ENCODE data around the gene DAB2IP.

DAB2IP gene

DNA sequence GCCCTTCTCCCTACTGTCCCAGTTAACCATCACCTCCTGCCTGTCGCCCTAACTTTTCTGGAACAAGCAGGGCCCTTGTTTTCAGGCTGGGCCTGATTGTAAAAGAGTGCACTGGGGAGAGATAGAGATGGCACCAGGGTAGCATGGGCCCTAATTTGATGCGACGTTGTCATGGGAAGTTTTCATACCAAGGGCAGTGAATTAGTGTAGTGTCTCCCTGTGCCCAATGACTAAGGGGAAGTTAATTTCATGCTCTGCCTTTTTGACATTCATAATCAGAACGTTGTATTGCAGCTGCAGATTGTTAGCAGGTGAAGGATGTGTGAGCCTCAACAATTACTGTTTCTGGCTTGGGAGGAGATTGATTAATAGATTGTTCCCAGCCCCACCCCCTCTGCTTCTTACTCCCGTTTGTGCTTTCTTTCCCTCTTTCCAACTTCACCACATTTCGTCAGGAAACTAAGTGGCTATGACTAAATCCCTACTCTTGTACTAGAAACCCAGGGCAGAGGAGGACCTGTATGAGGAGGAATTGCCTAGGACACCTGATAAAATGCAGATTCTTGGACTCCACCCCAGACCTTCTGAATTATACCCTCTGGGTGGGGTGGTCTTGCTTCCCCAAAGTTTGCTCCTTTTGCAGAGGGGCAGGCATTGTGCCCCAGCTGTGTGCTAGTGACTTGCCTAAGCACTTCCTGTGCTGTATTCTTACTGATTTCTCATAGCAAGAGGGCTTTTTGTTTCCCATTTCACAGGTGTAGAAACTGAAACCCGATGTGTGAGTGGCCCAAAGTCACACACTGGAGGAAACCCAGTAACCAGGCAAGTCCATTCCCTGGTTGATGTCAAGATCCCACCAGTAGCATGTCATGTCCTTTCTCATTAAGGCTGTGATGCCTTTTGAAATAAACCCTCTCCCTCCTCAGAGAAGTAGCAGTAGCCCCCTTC, 56.3 kb downstream of the DAB2IP start:
- no peak for DNase-seq

DNA sequence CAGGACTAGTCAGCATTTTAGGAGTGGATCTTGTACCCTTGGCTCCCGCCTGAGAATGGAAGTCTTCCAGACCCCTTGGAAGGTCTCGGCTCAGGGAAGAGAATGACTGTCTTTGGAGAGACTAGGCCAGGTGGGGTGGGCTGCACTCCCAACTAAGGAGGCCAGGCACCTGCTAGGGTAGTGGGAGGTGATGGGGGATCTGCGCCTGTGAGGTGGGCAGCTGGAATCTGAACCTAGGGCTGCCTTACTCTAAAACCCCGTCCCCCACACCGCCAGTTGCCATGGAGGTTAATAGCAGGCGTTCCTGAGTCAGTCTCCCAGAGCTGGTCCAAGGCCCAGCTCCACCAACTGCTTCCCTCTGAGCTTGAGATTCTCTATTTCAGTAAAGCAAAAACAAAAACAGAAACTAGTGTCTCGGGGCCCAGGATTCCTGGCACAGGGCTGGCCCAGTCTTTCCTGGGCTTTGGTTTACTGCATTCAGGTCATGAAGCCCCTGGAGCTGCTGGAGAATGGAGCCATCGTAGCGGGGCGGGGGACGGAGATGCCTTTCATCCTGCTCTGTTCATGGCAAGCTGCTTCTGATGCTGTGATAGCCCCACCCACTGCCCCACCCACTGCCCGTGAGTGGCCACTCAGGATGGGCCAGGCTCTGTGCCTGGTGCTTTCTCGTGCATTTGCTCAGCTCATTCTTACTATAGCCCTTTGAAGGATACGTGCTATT, 57.5 kb downstream of the DAB2IP start:
- DNase-seq, result no peak

DNA sequence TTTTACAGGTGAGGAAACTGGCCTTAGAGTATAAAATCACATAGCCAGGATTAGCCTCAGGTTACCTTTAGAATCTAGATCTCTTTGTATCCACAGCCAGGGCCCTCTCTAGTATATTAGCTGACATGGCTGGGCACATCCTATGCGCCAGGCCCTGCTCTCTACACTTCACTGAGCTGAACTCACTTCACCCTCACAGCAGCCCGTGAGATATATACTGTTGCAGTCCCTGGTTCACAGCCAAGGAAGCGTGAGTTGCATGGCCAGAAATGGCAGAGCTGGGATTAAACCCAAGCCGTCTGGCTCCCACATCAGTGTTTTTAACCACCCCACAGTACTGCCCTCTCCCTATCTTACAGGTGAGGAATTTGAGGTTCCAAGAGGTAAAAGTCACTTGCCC, 58.4 kb downstream of the DAB2IP start:
- no peak for DNase-seq

DNA sequence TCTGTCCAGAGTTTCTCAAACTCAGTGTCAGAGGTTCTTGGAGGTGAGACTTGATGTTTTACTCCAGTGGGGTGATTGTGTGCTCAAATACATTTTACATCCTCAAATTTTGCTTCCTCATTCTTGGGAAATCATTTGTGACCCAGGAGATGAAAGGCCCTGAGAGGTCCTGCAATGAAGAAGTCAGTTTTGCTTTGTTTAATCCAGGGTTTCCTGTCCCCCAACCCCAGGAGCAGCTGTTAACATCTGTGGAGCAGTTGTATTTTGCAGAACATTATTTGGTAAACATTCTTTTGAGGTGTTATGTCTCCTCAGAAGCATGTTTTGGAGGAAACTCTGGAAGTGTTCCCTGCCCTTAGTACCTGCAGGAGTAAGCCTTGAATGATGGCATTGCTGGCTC, 59.8 kb downstream of the DAB2IP start:
- DNase-seq, result no peak

DNA sequence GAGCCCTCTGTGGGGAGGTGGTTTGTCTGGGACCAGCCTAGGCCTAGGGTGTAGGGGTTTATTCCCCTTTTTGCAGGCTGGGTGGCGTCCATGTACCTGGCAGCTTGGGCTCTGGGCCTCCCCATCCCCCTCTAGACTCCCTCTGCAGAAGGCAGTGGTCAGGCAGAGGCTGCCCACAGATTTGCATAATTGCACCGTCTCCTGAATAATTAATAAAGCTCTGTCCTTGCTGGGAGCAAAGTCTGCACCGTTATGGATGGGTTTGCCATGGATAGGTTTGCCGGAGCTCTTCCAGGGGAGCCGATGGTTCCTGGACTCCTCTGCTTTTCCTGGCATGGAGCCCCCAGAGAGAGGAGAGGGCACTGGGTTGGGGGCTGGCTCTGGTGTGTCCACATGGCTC, 60.4 kb downstream of the DAB2IP start:
- no peak for DNase-seq

DNA sequence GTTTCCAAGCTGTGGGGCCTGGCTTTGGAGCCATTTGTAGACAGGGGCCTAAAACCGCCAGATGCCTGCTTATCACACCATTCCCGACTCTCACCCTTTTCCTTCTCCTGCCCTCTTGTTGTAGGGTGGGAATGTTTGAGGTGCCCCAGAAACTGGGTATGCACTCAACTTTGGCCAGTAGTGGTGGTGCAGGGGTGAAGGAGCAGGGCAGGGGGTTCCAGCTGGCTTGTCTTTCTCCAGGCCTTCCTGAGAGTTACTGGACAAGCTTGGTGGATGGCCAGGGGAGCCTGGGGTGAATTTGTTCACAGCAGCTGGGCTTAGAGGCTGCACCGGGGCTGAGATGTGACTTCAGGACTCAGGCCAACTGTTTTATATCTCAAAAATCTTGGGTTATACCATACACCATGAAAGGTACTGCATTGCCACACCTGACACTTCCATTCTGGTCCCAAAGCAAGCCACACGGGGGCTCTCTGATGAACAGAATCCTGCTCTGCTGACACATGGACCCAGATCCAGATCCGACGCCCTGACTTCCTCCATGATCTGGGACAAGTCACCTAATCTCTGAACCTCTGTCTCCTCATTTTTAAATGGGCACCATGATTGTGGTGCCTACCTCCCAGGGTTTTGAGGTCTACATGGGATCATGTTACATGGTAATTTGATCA, 62.1 kb downstream of the DAB2IP start:
- DNase-seq, result no peak

DNA sequence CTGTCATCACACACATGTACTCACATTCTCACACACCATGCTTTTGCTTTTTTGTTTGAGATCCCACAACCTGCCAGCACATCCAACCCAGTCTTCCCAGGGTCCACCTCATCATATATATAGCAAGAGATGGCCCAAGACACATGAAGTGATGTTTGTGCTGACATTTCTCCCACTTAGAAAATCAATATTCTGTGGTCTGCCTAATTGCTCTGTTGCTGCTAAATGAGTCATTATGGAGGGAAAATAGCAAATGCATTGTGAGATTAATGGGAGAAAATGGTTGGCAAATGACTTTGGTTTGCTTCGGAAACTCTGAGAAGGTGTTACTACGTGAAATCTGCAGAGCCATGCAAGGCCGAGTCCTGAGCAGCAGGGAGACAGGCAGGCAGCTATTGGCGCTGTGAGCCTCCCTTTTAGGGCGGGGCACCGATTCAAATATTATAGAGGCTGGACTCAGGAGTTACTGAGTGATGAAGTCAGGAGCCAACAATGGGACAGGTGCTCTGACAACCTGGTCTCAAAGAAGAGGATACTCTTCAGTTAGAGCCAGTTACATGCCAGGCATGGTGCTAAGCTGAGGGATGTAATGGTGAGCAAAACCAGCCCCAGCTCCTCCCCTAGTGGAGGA, 62.8 kb downstream of the DAB2IP start:
- DNase-seq, result no peak

DNA sequence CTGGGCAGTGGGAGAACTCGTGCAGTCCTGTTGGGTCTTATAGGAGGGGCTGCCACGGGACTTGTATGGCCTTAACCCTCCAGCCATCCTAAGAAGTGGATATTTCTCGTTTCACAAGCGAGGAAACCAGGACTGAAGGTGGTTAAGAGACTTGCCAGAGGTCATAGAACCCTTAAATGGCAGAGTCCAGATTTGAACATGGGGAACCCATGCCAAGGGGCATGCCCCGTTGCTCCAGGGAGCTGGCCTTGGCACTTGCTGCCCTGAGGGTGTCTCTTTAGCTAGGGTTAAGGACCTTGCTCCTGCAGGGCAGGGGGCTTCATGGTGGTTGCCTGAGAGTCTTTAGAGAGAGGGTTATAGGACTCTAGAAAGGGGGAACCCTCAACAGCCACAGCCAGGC, 63.4 kb downstream of the DAB2IP start:
- DNase-seq, result no peak

DNA sequence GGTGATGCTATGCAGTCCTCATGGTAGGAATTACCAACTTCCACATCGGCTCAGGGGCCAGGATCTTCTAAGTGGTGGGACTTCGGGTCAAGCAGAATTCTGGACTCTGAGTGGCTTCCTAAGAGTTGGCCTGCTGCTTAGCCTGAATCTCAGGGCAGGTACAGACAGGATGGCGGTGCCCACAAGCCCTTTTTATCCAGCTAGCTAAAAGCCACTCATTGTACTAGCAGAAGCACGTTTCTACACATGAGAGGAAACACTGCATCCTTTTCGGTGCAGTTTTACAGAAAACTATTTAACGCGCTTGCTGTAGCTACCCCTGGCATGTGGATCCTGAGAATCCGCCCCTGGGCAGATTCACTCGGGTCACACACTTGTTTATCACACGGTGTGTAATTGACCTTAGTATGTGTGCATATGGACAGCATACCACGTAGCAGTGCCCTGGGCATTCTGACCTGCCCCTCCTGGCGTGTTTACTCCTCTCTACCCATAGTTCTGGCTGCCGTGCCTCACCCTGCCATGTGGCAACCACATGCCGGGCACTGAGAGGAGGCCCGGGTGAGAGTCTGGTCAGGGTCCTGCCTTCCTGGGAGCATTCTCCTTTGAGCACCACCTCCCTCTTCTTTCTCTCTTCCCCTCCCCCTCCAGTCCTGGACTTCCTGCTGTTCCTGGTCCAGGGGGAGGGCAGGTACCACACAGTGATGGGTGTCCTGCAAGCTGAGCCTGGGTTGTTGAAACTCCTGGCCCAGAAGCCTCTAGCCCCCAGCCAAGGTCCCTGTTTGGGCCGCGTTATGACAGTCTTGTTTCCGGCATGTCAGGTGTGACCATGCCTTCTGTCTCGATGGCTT, 65.9 kb downstream of the DAB2IP start:
- no peak for DNase-seq

DNA sequence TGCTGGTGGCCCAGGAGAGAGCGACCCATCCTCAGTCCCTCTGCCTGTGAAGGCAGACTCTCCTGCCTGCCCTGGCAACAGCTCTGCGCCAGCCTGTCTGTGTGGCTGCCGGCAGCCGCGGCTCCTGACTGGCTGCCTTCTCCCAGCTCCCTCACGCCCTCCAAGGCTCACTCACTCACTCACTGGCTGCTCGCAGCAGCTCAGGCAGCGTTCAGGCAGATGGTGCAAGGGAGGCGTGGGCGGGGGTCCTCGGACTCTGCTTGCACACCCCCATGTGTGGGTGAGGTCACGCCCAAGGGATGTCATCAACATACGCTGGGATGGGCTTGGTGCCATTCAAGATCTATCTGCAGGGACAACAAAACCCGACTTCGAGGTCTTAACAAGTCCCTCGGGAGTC, 66.7 kb downstream of the DAB2IP start:
- no peak for DNase-seq

DNA sequence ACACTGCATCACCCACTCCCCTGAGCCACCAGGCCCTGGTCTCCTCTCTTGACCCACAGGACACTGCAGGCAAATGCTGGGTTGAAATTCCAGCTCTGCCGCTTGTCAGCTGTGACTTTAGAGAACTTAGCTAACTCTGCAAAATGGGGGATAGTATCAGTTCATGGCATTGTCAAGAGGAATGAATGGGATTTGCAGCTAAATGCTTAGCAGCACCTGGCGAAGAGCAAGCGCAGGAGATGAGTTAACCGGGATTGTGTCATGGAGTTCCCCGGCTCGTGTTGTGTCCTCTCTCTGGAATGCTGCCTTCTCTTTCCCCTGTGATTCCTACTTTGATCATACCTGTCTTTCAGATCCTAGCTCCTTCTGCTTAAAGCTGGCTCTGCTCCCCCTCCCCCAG, 67.1 kb downstream of the DAB2IP start:
- no peak for DNase-seq

DNA sequence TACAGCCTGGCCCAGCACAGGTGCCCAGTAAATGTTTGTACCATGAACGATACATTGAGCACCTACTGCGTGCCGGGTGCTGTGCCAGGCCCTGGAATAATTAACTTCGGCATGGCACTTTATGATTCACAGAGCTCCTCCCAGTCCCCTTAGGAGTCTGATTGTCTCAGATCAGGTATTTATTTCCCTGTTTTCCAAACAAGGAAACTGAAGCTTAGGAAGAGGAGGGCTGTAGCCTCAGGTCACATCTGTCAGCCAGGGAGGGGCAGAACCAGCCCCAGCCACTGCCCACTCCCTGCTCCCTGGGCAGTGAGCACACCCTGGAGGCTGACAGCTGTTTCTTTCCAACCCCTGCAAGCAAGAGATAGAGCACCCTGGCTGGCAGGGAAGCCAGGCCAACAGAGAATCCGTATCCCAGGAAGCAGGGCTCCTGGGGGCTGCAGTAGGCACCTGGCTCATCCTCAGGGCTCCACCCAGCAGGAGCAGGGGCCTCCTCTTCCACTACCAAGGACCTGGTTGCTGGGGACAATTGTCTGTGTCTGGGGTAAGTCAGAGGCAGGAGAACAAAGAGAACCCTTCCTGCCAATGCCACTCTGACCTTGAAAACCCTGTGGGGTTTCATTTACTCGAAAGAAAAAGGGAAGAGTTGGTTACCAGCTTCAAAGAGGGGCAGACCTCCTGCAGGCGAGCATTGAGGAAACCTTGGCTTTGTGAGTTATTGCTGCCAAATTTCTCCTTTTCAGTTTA, 69.0 kb downstream of the DAB2IP start:
- no peak for DNase-seq

DNA sequence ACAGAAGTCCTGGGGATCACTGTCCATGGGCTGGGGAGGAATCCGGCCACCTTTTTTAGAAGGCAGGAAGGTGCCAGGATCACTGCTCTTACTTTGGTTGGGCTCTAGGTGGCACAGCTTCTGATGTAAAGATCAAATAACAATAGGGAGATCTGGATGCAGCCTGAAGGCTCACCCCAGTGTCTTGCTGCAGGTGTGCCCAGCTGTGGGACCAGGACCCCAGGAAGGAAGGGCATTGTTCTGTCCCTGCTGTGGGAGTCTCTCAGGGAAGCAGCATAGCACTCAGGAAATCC, 69.6 kb downstream of the DAB2IP start:
- DNase-seq, result no peak

DNA sequence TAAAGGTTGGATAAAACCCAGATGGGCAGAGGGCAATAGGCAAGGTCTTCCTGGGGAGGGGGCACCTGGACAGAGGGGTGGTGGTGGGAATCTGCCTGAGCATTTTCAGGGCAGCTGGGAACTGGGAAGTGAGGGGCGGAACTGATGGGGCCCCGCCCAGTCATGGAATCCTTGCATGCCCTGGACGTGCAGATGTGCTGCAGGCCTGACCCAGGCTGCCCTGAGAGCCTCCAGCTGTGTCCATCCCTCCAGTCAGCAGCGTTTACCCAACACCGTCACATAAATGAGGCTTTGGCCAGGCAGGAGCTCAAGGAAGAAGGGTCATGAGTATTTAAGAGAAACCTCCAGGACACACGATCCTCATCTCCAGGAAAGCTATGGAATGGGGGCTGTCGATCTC, 70.3 kb downstream of the DAB2IP start:
- DNase-seq, result no peak

DNA sequence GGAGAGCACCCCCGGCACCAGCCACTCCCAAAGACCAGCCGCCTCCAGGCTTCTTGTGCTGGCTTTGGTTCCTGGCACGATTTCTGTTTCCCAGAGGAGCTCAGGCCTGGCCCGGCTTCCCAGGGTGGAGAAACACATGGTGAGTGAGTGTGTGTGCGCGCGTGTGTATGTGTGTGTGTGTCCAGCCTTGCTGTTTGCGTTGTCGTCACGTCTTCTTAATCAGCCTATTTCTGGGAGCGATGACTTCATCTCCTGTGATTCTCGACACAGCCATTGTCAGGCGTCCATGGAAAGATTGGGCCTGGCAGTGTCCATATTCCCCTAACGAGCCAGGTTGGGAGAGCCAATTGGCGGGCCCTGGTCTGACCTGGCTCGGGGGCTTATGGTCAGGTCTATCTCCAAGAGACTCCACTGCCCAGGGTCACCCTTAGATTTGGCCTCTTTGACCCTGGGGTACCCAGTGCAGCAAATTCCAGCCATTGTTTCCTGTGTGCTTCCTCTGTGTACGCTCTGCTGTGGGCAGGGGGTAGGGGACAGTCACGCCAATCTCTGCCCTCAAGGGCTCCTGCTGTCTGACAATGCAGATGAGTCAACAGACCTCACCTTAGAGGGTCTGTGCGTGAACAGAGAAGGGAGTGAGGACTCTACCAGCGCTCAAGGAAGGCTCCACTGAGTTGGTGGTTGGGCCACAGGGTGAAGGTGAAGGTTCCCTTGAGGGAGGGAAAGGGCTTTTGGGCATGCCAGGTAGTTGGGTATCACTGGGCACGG, 73.8 kb downstream of the DAB2IP start:
- no peak for DNase-seq

DNA sequence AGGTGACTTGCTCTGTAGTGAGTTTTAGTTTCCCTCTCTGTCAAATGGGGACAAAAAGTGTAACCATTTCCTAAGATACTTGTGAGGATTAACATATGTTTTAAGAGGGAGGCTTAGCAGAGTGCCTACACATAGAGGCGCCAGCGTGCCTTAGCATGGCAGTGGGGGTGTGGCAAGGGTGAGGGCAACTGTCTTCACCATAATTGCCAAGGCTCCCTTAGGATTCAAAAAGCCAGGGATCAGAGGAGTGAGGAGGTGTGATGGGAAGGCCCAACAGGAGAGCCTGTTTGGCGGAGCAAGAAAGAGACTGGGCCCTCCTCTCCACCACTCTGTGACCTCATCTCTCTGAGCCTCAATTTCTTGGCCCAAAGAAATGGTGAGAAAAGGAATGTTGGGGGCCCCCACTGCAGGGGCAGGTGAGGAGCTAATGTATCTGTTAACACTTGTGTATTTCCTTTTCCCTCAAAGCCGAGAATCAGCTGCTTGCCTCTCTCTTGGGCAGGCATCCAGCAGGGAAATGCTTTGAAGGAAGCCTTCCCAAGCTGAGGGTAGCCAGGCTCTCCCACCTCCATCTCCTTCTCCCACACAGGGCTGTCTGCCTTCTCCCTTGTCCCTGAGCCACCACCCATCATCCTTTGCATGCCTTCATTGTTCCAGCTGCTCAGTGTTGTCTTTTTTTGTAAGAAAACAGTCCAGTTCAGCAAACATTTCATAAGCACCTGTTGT, 76.0 kb downstream of the DAB2IP start:
- DNase-seq, result no peak

DNA sequence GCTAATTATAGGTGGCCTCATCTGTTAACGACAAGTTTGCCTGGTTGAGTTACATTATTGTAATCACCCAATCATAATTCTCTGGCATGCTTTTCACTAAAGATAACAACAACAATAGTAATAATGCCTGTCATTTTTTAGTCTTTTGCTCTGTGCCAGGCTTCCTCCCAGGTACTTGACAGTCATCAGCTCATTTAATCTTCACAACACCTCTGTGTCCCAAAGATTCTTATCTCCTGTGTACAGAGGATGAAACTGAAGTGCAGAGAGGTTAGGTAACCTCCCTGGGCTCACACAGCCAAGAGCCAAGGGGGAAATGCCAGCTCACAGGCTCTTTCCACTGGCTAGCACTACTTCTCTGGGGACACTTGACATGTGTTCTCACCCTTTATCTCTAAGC, 77.5 kb downstream of the DAB2IP start:
- DNase-seq, result no peak

DNA sequence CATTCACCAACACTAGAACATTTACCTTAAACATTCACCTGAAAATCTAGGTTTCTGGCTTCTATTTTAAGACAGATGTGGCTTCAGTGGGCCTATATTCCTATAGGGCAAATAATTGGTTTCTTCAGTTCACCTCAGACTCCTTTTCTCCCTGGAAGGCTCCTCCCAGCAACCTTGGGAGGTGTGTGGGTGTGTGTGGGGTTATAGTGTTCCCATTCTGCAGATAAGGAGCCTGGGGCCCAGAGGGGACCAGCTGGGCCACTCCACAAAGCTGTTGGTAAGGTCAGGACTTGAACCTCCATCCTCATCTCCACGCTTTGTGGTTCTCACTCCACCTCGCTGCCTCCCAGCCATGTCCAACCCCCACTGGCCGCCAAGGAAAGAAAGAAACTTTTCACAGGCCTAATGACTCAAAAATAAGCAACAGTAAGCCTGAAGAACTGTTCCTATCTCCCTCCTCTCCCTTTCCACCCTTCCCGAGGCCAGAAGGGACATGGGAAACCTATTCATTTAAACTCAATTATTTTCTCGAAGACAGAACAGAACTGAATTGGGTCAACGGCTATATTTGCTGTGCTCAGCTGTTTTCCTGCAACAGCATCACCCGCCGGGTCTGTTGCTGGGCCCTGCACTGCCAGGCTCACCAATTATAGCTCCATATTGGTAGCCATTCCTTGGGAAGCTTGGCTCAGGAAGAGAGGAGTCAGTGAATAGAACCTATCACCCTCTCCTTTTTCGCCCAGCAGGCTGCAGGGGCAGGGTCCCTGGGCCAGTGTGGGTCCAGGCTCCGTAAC, 78.5 kb downstream of the DAB2IP start:
- no peak for DNase-seq

DNA sequence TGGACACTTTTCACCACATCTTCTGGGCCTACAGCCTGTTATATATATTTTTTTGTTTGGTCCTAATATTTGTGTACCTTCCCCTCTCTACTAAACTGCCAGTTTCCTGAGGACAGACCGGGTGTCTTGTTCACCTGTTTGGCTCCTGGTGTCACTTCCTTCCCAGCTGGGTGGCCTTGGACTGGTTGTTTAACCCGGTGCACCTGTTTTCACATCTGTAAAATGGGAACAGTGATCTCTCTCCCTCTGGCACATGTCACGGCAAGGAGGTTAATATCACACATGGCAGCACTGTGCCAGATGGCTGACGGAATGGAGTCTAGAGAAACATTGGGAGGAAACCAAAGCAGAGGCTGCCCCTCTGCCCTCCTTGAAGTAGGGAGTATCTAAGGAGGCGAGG, 79.7 kb downstream of the DAB2IP start:
- no peak for DNase-seq

Measured in stimulated activated CD4-positive, alpha-beta T cell treated with anti-CD3 and anti-CD28 coated beads, Interleukin-15, amount 100 ng/mL, for 24 hours (primary cell).